Muscle of arm (tissue), 12 donors: ENCODE results near the gene GALNT1. TPM values are rescaled to one million over a fixed set of nuclear protein-coding genes. Genes with fewer than 3 reads are reported as not detected.

ENCODE experiments used
- DNase-seq: peaks from one replicate; pipeline ENCODE4 v3.0.0-alpha.2; 2013
- polyA plus RNA-seq, 12 donors: library from polyadenylated mRNA; unstranded; fragments of 120-200 nt; gene quantifications; one replicate each; pipeline ENCODE4 v1.2.1, GENCODE V29; 2013; ENCODE audit not compliant: insufficient read length in 12 of 12

The GALNT1 gene
- polyA plus RNA-seq, 12 donors = 83.3 to 120 (median 104) TPM; not detected in 1

DNA sequence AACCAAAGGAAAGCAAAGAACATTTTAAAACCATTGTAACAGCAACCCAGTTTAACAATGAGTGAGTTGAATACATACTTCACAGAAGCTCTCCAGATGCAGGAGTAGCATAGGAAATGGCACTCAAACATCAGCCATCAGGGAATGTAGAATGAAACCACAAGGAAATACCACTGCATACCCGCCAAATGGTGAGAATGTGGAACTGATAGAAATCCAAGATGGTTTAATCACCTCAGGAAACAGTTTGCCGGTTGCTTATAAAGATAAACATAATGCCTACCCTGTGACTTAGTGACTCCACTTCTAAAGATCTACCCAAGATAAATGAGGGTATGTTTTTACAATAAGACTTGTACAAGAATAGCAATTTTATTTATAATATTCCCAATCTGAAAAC lies 132.0 kb downstream of the GALNT1 start:
- no peak for DNase-seq

GRCh38 chr18:35714539-35714938 lies 133.0 kb downstream of the GALNT1 start:
- DNase-seq = no peak

GRCh38 chr18:35715139-35715538 lies 133.6 kb downstream of the GALNT1 start:
- no peak for DNase-seq

DNA sequence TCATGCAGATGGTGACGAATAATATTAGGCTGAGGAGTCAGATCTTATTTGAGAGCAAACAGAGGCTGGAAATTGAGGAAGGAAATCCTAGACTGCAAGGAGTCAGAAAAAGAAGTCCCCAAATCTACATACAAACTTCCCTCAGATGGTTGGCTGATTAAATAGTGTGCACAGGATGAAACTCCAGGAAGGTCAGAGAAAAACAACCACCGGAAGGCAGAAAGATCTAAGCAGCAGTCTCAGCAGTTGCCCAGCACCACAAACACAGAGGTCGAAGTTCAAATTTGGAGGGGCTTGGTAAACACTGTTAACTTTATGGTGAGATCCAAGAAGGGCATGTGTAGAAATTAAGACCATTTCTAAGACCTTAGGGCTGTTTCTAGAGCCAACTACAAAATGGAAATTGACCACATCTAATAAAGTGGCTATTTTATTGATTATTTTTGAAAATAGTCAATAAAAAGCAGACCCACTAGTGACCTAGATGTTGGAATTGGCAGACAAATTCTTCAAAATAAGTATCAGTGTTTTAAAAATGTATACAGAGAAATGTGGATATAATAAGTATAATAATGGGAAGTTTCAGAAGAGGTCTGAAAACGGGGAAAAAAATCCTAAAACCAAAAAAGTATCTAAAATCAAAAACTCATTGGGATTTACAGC lies 134.8 kb downstream of the GALNT1 start:
- DNase-seq = no peak

DNA sequence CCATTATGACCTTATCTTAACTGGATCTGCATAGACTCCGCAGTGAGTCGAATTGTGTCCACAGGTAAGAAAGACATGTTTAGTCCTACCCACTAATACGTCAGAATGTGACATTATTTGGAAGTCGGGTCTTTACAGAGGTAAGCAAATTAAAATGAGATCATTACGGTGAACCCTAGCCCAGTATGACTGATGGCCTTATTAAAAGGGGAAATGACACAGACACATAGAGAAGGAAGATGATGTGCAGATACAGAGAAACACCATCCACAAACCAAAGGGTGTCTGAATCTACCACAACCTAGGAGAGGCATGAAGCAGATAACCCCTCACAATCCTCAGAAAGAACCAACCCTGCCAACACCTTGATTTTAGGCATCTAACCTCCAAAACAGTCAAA lies 135.6 kb downstream of the GALNT1 start:
- DNase-seq = no peak

DNA sequence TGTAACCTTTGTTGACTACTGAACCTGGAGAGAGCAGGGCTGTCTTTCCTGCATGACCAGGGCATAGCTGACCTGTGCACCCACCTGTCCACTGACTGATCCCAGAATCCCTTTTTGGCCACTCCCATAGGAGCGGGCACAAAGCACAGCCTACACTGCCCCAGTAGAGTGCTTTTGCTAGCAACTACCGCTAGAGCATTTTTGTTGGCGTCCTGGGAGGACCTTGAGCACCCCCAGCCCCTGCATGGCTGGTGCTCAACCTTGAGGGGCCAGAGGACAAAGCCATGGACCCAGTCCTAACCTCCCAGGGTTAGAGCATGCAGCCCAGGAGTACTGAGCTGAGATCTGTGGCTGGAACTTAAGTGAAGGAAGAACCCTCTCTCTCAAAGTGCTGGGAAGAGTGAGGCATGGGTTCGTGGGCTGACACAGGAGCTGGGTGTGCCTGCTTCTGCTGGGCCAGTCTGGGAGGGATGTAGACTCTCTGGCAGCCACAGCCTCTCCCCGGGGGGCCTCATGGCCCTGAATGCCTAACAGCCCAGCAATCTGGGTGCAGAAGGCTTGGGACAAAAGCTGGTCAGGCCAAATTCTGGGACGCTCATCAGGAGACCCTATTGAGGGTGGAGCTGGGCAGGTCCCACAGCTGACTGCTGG lies 140.0 kb downstream of the GALNT1 start:
- DNase-seq = no peak

DNA sequence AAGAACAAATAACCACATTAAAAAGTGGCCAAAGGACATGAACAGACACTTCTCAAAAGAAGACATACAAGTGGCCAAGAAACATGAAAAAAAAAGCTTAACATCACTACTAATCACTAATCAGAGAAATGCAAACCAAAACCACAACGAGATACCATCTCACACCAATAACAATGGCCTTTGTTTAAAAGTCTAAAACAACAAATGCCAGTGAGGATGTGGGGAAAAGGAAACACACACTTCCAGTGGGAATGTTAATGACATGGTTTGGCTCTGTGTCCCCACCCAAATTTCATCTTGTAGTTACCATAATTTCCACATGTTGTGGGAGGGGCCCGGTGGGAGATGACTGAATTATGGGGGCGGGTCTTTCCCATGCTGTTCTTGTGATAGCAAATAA lies 147.1 kb downstream of the GALNT1 start:
- DNase-seq = no peak

GRCh38 chr18:35729991-35730668 lies 148.6 kb downstream of the GALNT1 start:
- DNase-seq = no peak

- peak; percentile 31 for DNase-seq
These were observed 149.3 kb downstream of the GALNT1 start for GRCh38 chr18:35730691-35731370.

- no peak for DNase-seq
These were observed 150.2 kb downstream of the GALNT1 start for GRCh38 chr18:35731701-35732100.

GRCh38 chr18:35732162-35732561 lies 150.6 kb downstream of the GALNT1 start:
- DNase-seq = peak; percentile 25

DNA sequence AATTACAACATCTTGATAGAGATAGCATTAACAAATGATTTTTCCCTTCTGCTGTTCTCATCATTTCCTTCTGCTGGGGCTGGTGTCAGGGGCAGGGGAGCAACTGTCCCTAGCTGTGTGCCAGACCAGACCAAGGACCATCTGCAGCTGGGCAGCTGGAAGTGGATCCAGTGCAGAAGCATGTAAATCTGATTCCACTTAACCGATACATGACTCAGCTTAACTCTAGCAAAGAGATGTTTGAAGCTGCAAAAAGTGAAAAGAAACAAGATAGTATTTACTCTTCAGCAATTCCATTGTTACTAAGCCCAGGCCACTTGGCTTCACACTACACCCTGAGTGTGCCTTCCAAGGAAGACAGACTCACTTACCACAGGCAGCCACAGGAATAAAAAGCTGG lies 151.1 kb downstream of the GALNT1 start:
- peak; percentile 16 for DNase-seq

- DNase-seq = no peak
These were observed 151.9 kb downstream of the GALNT1 start for GRCh38 chr18:35733408-35733807.

DNA sequence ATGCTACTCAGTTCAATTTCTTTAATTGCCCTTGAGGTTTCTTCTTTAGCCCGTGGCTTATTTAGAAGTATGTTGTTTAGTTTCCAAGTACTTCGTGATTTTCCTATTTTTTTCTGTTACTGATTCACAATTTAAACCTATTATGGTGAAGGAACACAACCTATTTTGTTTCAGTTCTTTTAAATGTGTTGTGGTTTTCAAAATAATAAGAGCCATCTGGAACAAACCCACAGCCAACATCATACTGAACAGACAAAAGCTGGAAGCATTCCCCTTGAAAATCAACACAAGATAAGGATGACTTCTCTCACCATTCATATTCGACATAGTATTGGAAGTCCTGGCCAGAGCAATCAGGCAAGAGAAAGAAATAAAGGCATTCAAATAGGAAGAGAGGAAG lies 155.2 kb downstream of the GALNT1 start:
- no peak for DNase-seq

- DNase-seq = no peak
These were observed 158.2 kb downstream of the GALNT1 start for GRCh38 chr18:35739778-35740177.

GRCh38 chr18:35740656-35741055 lies 159.1 kb downstream of the GALNT1 start:
- DNase-seq = no peak

DNA sequence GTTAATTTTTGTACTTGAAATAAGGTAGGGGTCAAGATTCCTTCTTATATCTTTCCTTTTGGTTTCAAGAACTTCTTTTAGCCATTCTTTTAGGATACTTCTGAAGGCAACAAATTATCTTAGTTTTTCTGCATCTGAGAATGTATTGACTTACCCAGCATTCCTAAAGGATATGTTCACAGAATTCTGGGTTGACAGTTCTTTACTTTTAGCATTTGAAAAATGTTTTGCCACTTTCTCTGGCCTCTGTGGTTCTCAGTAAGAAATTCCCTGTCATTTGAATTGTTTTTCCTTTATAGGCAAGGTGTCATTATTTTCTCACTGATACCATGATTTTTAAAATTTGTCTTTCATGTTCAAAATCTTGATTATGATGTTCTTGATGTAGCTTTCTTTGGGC lies 162.4 kb downstream of the GALNT1 start:
- no peak for DNase-seq

GRCh38 chr18:35745814-35746213 lies 164.3 kb downstream of the GALNT1 start:
- DNase-seq = no peak

DNA sequence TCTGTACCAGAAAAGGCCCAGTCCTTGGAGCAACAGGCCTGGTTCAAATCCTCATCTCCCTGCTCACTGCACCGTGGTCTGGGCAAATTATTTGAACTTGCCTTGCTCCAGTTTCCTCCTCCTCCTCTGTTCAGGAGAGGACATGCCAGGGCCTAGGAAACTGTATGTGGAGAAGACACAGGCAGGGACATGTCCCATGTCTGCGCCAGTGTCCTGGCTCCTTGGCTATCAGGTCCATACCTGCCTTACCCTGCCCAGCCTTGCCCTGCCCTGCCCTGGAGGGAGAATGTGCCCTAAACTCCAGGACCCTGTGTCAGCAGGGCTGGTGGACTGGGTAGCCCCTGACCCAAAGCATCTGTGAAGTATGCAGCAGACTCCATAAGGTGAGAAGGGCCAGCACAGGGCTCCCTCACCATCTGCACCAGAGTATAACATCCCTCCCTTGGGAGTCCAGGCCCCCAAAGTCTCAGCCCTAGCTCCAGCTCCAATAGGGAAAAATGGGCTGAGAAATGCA lies 165.3 kb downstream of the GALNT1 start:
- DNase-seq = no peak

DNA sequence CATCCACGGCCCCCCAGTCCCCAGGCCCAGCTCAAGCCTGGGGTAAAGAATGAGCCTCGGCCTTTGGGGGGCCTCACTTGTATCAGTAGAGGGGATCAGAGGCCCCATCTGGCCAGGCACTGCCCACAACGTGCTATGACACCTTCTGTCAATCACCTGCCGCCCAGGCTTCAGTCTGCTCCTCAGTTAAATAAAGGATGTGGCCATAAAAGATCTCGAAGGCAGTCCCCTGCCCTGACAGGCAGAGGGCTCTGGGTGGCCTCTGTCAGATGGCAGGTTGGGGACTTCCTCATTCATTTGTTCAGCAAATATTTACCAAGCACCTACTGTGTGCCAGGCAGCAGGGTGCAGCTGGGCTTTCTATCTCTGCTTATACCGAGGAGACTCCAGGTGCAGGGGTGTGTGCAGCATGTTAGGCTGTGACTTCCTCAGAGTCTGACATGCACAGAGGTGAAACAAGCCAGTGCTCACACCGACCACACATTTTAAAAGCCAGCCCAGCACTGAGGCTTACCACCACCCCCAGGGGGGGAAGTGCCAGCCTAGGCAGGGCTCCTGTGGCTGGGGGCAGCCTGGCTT lies 166.4 kb downstream of the GALNT1 start:
- DNase-seq = no peak

DNA sequence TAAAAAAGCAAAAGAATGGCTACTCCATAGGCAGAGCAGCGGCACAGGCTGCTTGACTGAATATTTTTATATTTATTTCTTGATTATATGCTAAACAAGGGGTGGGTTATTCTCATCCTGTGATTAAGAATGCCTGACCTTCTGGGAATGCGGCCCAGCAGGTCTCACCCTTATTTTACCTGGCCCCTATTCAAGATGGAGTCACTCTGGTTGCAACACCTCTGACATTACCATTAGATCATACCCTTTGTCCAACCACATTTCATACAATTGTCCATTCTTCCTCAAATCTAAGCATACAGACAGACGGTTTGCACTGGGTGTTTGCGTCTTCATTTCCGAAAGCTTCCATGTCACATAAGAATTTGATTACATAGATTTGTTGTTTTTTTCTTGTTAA lies 168.2 kb downstream of the GALNT1 start:
- DNase-seq = no peak

- no peak for DNase-seq
These were observed 169.4 kb downstream of the GALNT1 start for GRCh38 chr18:35750929-35751328.
